CD4-positive, CD25-positive, alpha-beta regulatory T cell (primary cell): ENCODE results near the gene AFM. TPM values are rescaled to one million over a fixed set of nuclear protein-coding genes. Genes with fewer than 3 reads are reported as not detected.

Experiments used
- ATAC-seq, 2 donors: fragments of 150-1000 bp; cut with Tn5 transposase; one replicate each; pipeline ENCODE4 v1.10.0; 2021; ENCODE audit warnings: low read depth in 2 of 2, moderate number of reproducible peaks in 2 of 2, moderate library complexity in 1 of 2
- DNase-seq, 3 donors: peaks; one replicate each; pipeline versions ENCODE4 v3.0.0 to v3.0.0-alpha.2; 2012 to 2022; ENCODE audit warnings: mixed read lengths in 1 of 3
- H3K27ac ChIP-seq: one replicate; pipeline ENCODE4 v1.7.0; 2013; ENCODE audit warnings: mild to moderate bottlenecking, low read length; ENCODE audit not compliant: insufficient read depth, poor library complexity, severe bottlenecking
- H3K27me3 ChIP-seq: one replicate; pipeline ENCODE4 v1.7.0; 2013; ENCODE audit warnings: low read length; ENCODE audit not compliant: control insufficient read depth, insufficient read depth
- H3K36me3 ChIP-seq: one replicate; pipeline ENCODE4 v1.7.0; 2013; ENCODE audit warnings: mild to moderate bottlenecking, low read length, moderate library complexity; ENCODE audit not compliant: control insufficient read depth, insufficient read depth
- H3K4me1 ChIP-seq: 2 replicates; pipeline ENCODE4 v1.7.0; 2013; ENCODE audit warnings: mild to moderate bottlenecking, low read length; ENCODE audit not compliant: insufficient read depth, control insufficient read depth, poor library complexity, severe bottlenecking
- H3K4me3 ChIP-seq: one replicate; pipeline ENCODE4 v1.7.0; 2013; ENCODE audit warnings: low read depth, mild to moderate bottlenecking, low read length, moderate library complexity
- H3K9me3 ChIP-seq, 2 experiments: 1 replicate in 1 of 2; 2 replicates in 1 of 2; pipeline ENCODE4 v1.7.0; 2013; ENCODE audit warnings: low read length in 2 of 2, mild to moderate bottlenecking in 1 of 2, moderate library complexity in 1 of 2; ENCODE audit not compliant: control insufficient read depth in 2 of 2
- H3K27ac Mint-ChIP-seq, 3 donors: one replicate each; pipeline ENCODE4 v1.8.0; 2020 to 2022; ENCODE audit warnings: mild to moderate bottlenecking in 3 of 3, mixed read lengths in 3 of 3, moderate library complexity in 2 of 3
- H3K27me3 Mint-ChIP-seq: one replicate; pipeline ENCODE4 v1.8.0; 2022; ENCODE audit warnings: mild to moderate bottlenecking, mixed read lengths
- H3K36me3 Mint-ChIP-seq: one replicate; pipeline ENCODE4 v1.8.0; 2020; ENCODE audit warnings: mixed read lengths
- H3K4me1 Mint-ChIP-seq, 4 donors: one replicate each; pipeline ENCODE4 v1.8.0; 2020 to 2022; ENCODE audit warnings: mixed read lengths in 4 of 4, mild to moderate bottlenecking in 1 of 4
- H3K4me3 Mint-ChIP-seq, 4 donors: one replicate each; pipeline ENCODE4 v1.8.0; 2020 to 2022; ENCODE audit warnings: mild to moderate bottlenecking in 4 of 4, mixed read lengths in 4 of 4, moderate library complexity in 3 of 4
- H3K9me3 Mint-ChIP-seq, 7 donors: one replicate each; pipeline ENCODE4 v1.8.0; 2020 to 2022; ENCODE audit warnings: mixed read lengths in 7 of 7, mild to moderate bottlenecking in 3 of 7, moderate library complexity in 2 of 7
- polyA plus RNA-seq, 4 donors: library from polyadenylated mRNA; unstranded; fragments of 300-500 nt; fragmentation: Illumina TruSeq; gene quantifications; one replicate each; pipeline ENCODE4 v1.2.3, GENCODE V29; 2021
- total RNA-seq: library from RNA; stranded (reverse); gene quantifications from one replicate; pipeline ENCODE4 v1.2.3, GENCODE V29; 2022

Gene AFM
- total and polyA plus RNA-seq, 5 donors from 2014 or later, result not detected

DNA sequence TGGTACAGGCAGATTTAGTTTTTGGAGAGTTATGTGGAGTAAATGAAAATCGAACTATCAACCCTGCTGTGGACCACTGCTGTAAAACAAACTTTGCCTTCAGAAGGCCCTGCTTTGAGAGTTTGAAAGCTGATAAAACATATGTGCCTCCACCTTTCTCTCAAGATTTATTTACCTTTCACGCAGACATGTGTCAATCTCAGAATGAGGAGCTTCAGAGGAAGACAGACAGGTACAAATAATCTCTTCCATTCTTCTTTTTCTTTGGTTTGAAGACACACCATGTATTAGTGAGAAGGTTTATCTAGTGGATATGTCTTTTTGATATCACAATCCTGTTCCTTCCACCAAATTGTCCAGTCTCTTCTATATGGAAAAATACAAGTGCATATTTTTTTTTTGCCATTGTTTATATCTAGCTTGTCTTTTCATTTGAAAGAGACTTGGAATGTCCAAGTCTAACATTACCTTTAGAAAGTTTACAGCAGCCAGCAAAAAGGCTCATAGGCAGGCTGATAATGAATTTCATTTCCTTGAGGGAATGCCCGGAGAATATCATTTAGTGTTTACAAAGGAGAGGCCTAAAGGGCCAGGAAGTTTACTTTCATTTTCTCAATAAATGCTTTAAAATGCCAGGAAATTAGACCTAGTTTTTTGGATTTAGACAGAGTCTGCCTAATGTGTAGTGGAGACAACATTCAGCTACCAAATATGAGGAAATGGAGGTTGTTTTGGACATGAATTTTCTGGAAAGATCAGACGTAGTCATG is 18.6 kb downstream of the AFM start:
- Mint-ChIP-seq H3K9me3 (peaks cover 0 to 6% (median 0%) of the 10 kb centered on the region in 7 donors), H3K36me3 (no peaks in the 10 kb centered on the region), H3K27me3 (no peaks in the 10 kb centered on the region), H3K27ac (no peak overlapping the region), H3K4me1 (peaks cover 0 to 2% (median 0%) of the 10 kb centered on the region in 4 donors), H3K4me3 (no peak overlapping the region)
- H3K27ac ChIP-seq, result no peak overlapping the region
- DNase-seq (no peak), ATAC-seq (no peak)
- no peak overlapping the region for H3K4me3 ChIP-seq
- no peaks in the 10 kb centered on the region for H3K36me3 ChIP-seq
- H3K4me1 ChIP-seq, result no peaks in the 10 kb centered on the region
- no peaks in the 10 kb centered on the region for H3K27me3 ChIP-seq
- no peaks in the 10 kb centered on the region for H3K9me3 ChIP-seq

DNA sequence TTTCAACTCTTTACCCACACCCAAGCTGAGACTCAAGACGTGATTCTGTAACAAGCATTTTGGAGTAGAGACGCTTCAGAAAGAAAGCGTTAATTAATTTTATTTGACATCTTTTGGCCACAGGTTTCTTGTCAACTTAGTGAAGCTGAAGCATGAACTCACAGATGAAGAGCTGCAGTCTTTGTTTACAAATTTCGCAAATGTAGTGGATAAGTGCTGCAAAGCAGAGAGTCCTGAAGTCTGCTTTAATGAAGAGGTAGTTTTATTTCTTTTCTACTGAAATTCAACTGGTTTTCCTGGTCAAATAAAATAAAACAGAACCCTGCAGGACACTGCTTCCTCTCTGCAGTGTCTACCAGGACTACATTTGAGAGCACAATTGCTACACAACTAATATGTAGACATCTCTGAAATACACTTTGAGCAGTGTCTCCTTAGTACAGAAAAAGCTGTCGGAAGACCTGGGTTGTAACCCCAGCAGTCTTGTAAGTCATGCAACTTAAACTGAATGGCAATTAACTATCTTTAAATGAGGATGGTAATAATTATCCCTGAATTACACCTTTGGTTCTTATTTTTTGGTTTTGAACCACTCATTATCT is 20.2 kb downstream of the AFM start:
- H3K36me3 Mint-ChIP-seq, result no peaks in the 10 kb centered on the region
- Histone ChIP-seq H3K36me3 (no peaks in the 10 kb centered on the region), H3K4me1 (no peaks in the 10 kb centered on the region), H3K27me3 (no peaks in the 10 kb centered on the region), H3K27ac (no peak overlapping the region), H3K4me3 (no peak overlapping the region), H3K9me3 (no peaks in the 10 kb centered on the region)
- peaks cover 0 to 6% (median 0%) of the 10 kb centered on the region in 7 donors for H3K9me3 Mint-ChIP-seq
- H3K4me1 Mint-ChIP-seq, result peaks cover 0 to 2% (median 0%) of the 10 kb centered on the region in 4 donors
- no peak overlapping the region for H3K4me3 Mint-ChIP-seq
- H3K27ac Mint-ChIP-seq, result no peak overlapping the region
- DNase-seq (no peak), ATAC-seq (no peak)
- H3K27me3 Mint-ChIP-seq, result no peaks in the 10 kb centered on the region

DNA sequence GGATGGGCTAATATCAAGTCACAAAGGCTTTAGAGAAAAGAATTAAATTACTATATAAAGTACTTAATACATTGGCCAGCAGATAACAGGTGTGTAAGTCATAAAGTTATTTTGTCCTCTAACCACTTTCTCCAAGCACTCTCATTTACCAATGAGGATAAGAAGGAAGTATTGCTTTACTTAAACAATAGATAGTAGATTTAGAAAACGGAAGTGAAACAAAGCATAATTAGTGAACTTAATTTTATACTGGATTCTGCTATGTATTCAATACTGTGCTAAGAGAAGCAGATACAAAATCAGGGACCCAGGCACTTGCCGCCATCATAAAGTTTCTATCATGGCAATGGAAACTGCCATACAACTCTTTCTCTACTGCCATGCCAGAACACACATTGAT is 24.0 kb downstream of the AFM start:
- no peaks in the 10 kb centered on the region for H3K27me3 Mint-ChIP-seq
- DNase-seq, result no peak
- no peaks in the 10 kb centered on the region for H3K4me1 Mint-ChIP-seq
- H3K9me3 Mint-ChIP-seq, result peaks cover 0 to 2% (median 0%) of the 10 kb centered on the region in 7 donors
- H3K27me3 ChIP-seq, result no peaks in the 10 kb centered on the region
- H3K4me1 ChIP-seq, result no peaks in the 10 kb centered on the region
- no peak overlapping the region for H3K4me3 ChIP-seq
- no peaks in the 10 kb centered on the region for H3K36me3 Mint-ChIP-seq
- H3K9me3 ChIP-seq, result no peaks in the 10 kb centered on the region
- no peak for ATAC-seq
- H3K36me3 ChIP-seq, result no peaks in the 10 kb centered on the region
- no peak overlapping the region for H3K27ac ChIP-seq
- no peak overlapping the region for H3K4me3 Mint-ChIP-seq
- no peak overlapping the region for H3K27ac Mint-ChIP-seq

DNA sequence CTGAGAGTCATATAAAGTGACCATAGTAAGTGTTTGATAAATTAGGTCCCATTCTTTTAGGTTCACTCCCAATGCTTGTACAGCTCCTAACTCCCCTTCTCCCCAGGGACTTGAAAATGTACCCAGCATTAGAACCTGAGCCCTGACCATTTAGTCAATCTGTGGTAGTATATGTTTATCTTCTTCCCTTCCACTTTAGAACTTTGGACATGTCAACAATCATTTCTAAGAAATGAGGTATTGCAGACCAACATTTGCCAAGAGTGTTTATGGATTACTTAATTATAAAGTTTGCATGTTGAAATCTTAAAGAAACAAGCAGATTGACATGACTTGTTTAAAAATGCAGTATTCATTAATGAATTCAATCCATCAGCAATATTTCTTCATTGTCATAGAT is 26.0 kb downstream of the AFM start:
- H3K4me1 Mint-ChIP-seq, result no peaks in the 10 kb centered on the region
- no peaks in the 10 kb centered on the region for H3K36me3 Mint-ChIP-seq
- Histone ChIP-seq H3K9me3 (no peaks in the 10 kb centered on the region), H3K27ac (no peak overlapping the region), H3K4me1 (no peaks in the 10 kb centered on the region), H3K27me3 (no peaks in the 10 kb centered on the region), H3K36me3 (no peaks in the 10 kb centered on the region), H3K4me3 (no peak overlapping the region)
- DNase-seq (no peak), ATAC-seq (no peak)
- no peaks in the 10 kb centered on the region for H3K27me3 Mint-ChIP-seq
- no peak overlapping the region for H3K4me3 Mint-ChIP-seq
- H3K27ac Mint-ChIP-seq, result no peak overlapping the region
- H3K9me3 Mint-ChIP-seq, result no peaks in the 10 kb centered on the region

DNA sequence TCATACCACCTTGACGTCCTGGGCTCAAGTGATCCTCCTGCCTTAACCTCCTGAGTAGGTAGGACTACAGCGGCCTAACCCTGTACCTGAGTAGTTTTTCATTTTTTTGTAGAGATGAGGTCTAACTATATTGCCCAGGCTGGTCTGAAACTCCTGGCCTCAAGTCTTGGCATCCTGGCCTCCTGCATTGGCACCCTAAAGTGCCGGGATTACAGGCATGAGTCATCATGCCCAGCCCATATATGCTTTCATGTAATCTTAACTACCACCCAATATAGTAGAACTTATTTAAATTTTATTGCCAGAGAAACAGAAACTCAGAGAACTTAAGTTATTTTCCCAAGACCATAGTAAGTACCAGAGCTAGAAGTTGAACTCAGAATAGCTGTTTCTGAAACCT is 27.1 kb downstream of the AFM start:
- H3K27ac ChIP-seq, result no peak overlapping the region
- no peak overlapping the region for H3K4me3 Mint-ChIP-seq
- no peaks in the 10 kb centered on the region for H3K4me1 ChIP-seq
- H3K9me3 ChIP-seq, result no peaks in the 10 kb centered on the region
- H3K36me3 ChIP-seq, result no peaks in the 10 kb centered on the region
- ATAC-seq, result no peak
- no peak for DNase-seq
- H3K27me3 ChIP-seq, result no peaks in the 10 kb centered on the region
- H3K27ac Mint-ChIP-seq, result no peak overlapping the region
- H3K27me3 Mint-ChIP-seq, result no peaks in the 10 kb centered on the region
- no peaks in the 10 kb centered on the region for H3K4me1 Mint-ChIP-seq
- H3K36me3 Mint-ChIP-seq, result no peaks in the 10 kb centered on the region
- H3K9me3 Mint-ChIP-seq, result no peaks in the 10 kb centered on the region
- no peak overlapping the region for H3K4me3 ChIP-seq

DNA sequence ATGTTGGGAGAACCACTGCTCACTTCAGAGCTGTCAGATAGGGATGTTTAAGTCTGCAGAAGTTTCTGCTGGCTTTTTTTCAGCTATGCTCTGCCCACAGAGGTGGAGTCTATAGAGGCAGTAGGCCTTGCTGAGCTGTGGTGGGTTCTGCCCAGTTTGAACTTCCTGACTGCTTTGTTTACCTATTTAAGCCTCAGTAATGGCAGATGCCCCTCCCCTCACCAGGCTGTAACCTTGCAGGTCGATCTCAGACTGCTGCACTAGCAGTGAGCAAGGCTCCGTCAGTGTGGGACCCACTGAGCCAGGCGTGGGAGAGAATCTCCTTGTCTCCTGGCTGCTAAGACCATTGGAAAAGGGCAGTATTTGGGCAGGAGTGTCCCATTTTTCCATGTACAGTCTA is 36.8 kb downstream of the AFM start:
- no peak overlapping the region for H3K4me3 ChIP-seq
- DNase-seq, result no peak
- H3K36me3 ChIP-seq, result no peaks in the 10 kb centered on the region
- no peaks in the 10 kb centered on the region for H3K27me3 ChIP-seq
- no peak overlapping the region for H3K27ac Mint-ChIP-seq
- no peaks in the 10 kb centered on the region for H3K36me3 Mint-ChIP-seq
- no peaks in the 10 kb centered on the region for H3K4me1 Mint-ChIP-seq
- H3K9me3 Mint-ChIP-seq, result peaks cover 0 to 6% (median 0%) of the 10 kb centered on the region in 7 donors
- ATAC-seq, result no peak
- H3K4me1 ChIP-seq, result no peaks in the 10 kb centered on the region
- H3K4me3 Mint-ChIP-seq, result no peak overlapping the region
- no peak overlapping the region for H3K27ac ChIP-seq
- no peaks in the 10 kb centered on the region for H3K27me3 Mint-ChIP-seq
- H3K9me3 ChIP-seq, result no peaks in the 10 kb centered on the region

DNA sequence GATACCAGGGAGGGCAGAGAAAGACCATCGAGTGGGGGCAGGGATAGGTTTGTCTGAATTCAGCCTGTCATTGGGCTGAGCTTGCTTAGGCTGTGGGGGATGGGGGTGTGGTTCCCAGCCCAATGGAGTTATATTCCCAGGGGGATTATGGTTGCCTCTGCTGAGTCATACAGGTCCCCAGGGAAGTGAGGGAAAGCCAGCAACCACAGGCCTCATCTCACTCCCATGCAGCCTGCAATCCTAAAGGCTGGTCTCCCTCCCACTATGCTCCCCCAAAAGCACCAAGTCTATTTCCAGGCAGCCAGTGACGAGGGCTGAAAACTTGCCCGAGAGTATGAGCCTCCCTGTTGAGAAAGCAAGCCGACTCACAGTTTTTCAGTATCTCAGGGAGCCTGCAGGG is 39.3 kb downstream of the AFM start:
- Mint-ChIP-seq H3K4me1 (no peaks in the 10 kb centered on the region), H3K4me3 (no peak overlapping the region), H3K36me3 (no peaks in the 10 kb centered on the region), H3K27ac (no peak overlapping the region), H3K9me3 (peaks cover 0 to 6% (median 0%) of the 10 kb centered on the region in 7 donors), H3K27me3 (no peaks in the 10 kb centered on the region)
- no peaks in the 10 kb centered on the region for H3K4me1 ChIP-seq
- H3K36me3 ChIP-seq, result no peaks in the 10 kb centered on the region
- H3K9me3 ChIP-seq, result no peaks in the 10 kb centered on the region
- no peak overlapping the region for H3K27ac ChIP-seq
- H3K27me3 ChIP-seq, result no peaks in the 10 kb centered on the region
- DNase-seq (no peak), ATAC-seq (no peak)
- no peak overlapping the region for H3K4me3 ChIP-seq

DNA sequence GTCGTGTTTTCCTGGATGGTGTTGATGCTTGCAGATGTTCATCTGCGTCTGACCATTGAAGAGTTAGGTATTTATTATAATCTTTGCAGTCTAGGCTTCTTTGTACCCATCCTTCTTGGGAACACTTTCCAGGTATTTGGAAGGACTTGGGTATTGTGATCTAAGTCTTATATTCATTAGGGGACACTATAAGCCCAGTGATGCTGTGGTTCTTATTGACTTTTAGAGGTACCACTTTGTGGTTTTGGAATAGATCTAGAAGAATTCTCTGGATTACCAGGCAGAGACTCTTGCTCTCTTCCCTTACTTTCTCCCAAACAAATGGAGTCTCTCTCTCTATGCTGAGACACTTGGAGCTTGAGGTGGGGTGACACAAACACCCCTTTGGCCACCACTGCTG is 41.6 kb downstream of the AFM start:
- no peaks in the 10 kb centered on the region for H3K36me3 ChIP-seq
- H3K27ac Mint-ChIP-seq, result no peak overlapping the region
- peak overlapping the region in 1 of 4 donors; percentile 22 for H3K4me3 Mint-ChIP-seq
- H3K4me1 Mint-ChIP-seq, result no peaks in the 10 kb centered on the region
- no peaks in the 10 kb centered on the region for H3K36me3 Mint-ChIP-seq
- H3K9me3 ChIP-seq, result no peaks in the 10 kb centered on the region
- H3K4me1 ChIP-seq, result no peaks in the 10 kb centered on the region
- H3K9me3 Mint-ChIP-seq, result peaks cover 0 to 4% (median 0%) of the 10 kb centered on the region in 7 donors
- no peak overlapping the region for H3K27ac ChIP-seq
- ATAC-seq (no peak), DNase-seq (no peak)
- no peak overlapping the region for H3K4me3 ChIP-seq
- no peaks in the 10 kb centered on the region for H3K27me3 ChIP-seq
- H3K27me3 Mint-ChIP-seq, result no peaks in the 10 kb centered on the region
